Keratinocyte (primary cell): ENCODE results near the gene ABCA12. TPM values are rescaled to one million over a fixed set of nuclear protein-coding genes. Genes with fewer than 3 reads are reported as not detected.

Source experiments
- DNase-seq: peaks from one replicate; pipeline ENCODE4 v3.0.0-alpha.2; 2011; ENCODE audit warnings: low read depth, missing footprints, low spot score
- FAIRE-seq: peaks from 2 replicates; lab custom pipeline; 2011; peaks lifted over from hg19 to GRCh38; lab: Jason Lieb, UNC
- H2AFZ ChIP-seq: 2 replicates; pipeline ENCODE4 v1.6.0; 2012; ENCODE audit warnings: low read length, control low read depth, inconsistent platforms; ENCODE audit not compliant: control insufficient read depth
- H3K27ac ChIP-seq: 2 replicates; pipeline ENCODE4 v1.5.1; 2011; ENCODE audit warnings: low read length; ENCODE audit not compliant: control insufficient read depth, insufficient read depth
- H3K27me3 ChIP-seq: 3 replicates; pipeline ENCODE4 v1.6.0; 2011; ENCODE audit warnings: low read length; ENCODE audit not compliant: control insufficient read depth, insufficient read depth; ENCODE audit errors: extremely low read depth
- H3K36me3 ChIP-seq, 2 experiments: 2 replicates in 1 of 2; 3 replicates in 1 of 2; pipeline ENCODE4 v1.5.1; 2011; ENCODE audit warnings: low read length in 2 of 2, mild to moderate bottlenecking in 1 of 2; ENCODE audit not compliant: control insufficient read depth in 2 of 2, insufficient read depth in 2 of 2; ENCODE audit errors: extremely low read depth in 1 of 2
- H3K4me1 ChIP-seq: 3 replicates; pipeline ENCODE4 v1.5.1; 2011; ENCODE audit warnings: low read length; ENCODE audit not compliant: control insufficient read depth, insufficient read depth; ENCODE audit errors: extremely low read depth
- H3K4me2 ChIP-seq: 3 replicates; pipeline ENCODE4 v1.6.0; 2011; ENCODE audit warnings: low read depth, low read length; ENCODE audit not compliant: control insufficient read depth, insufficient read depth; ENCODE audit errors: extremely low read depth
- H3K4me3 ChIP-seq, 3 experiments: fragments of 200-600 bp in 1 of 3; sonication (generic) in 1 of 3; 2 replicates in 2 of 3; 3 replicates in 1 of 3; pipeline ENCODE4 v1.5.1; 2011 to 2016; ENCODE audit warnings: low read length in 3 of 3, mild to moderate bottlenecking in 3 of 3, control low read depth in 2 of 3, inconsistent platforms in 1 of 3, low read depth in 1 of 3, mixed read lengths in 1 of 3, mixed run types in 1 of 3, moderate library complexity in 1 of 3; ENCODE audit not compliant: control insufficient read depth in 2 of 3, insufficient read depth in 2 of 3; ENCODE audit errors: extremely low read depth in 1 of 3
- H3K79me2 ChIP-seq: 2 replicates; pipeline ENCODE4 v1.6.0; 2012; ENCODE audit warnings: low read length; ENCODE audit not compliant: control insufficient read depth, insufficient read depth
- H3K9ac ChIP-seq: 3 replicates; pipeline ENCODE4 v1.6.0; 2011; ENCODE audit warnings: low read length; ENCODE audit not compliant: control insufficient read depth, insufficient read depth; ENCODE audit errors: extremely low read depth
- H3K9me1 ChIP-seq: 3 replicates; pipeline ENCODE4 v1.6.0; 2011; ENCODE audit warnings: low read length; ENCODE audit not compliant: control insufficient read depth, insufficient read depth; ENCODE audit errors: extremely low read depth
- H3K9me3 ChIP-seq: 2 replicates; pipeline ENCODE4 v1.5.1; 2012; ENCODE audit warnings: low read depth, low read length; ENCODE audit not compliant: control insufficient read depth
- H4K20me1 ChIP-seq: 3 replicates; pipeline ENCODE4 v1.6.0; 2011; ENCODE audit warnings: low read length; ENCODE audit not compliant: control insufficient read depth, insufficient read depth; ENCODE audit errors: extremely low read depth
- EZH2 ChIP-seq: IDR thresholded peaks from one replicate; pipeline ENCODE4 v1.6.1; 2012; ENCODE audit warnings: inconsistent platforms, mild to moderate bottlenecking, low read length, moderate library complexity
- dilution Hi-C: fragments of 300-500 bp; cut with MboI; formaldehyde crosslinking; loops from one replicate; pipeline ENCODE4 v1.7.0; 2020; ENCODE audit warnings: low sequenced_read_pairs; ENCODE audit not compliant: extremely low pct_ligation_motif_present
- polyA plus RNA-seq, 5 experiments: library from polyadenylated mRNA; depleted of rRNA in 3 of 5; stranded (reverse) in 3 of 5; stranded (forward) in 1 of 5; unstranded in 1 of 5; fragments of >200 nt; gene quantifications; 1 replicate in 1 of 5; 2 replicates in 3 of 5; 3 replicates in 1 of 5; pipeline versions ENCODE4 v1.2.1 to v1.2.3, GENCODE V29; 2011 to 2012; ENCODE audit warnings: missing spikeins in 2 of 5, low read depth in 1 of 5, low replicate concordance in 1 of 5
- TF ChIP-seq, protein P1 (sequence below), 3 experiments: IDR thresholded peaks in 1 of 3; conservative IDR thresholded peaks in 1 of 3; optimal IDR thresholded peaks in 1 of 3; 2 replicates in 2 of 3; 3 replicates in 1 of 3; pipeline versions ENCODE3 to v1.5.1; 2011; ENCODE audit warnings: low read length in 3 of 3, mild to moderate bottlenecking in 3 of 3, moderate library complexity in 2 of 3, control low read depth in 1 of 3, inconsistent platforms in 1 of 3; ENCODE audit not compliant: insufficient read depth in 2 of 3; ENCODE audit errors: extremely low read depth in 1 of 3

Gene ABCA12
- polyA plus RNA-seq, 1 donor (not counting 4 experiments of a cell fraction or from before 2014, with no cell fraction given) = 10.9 TPM

DNA sequence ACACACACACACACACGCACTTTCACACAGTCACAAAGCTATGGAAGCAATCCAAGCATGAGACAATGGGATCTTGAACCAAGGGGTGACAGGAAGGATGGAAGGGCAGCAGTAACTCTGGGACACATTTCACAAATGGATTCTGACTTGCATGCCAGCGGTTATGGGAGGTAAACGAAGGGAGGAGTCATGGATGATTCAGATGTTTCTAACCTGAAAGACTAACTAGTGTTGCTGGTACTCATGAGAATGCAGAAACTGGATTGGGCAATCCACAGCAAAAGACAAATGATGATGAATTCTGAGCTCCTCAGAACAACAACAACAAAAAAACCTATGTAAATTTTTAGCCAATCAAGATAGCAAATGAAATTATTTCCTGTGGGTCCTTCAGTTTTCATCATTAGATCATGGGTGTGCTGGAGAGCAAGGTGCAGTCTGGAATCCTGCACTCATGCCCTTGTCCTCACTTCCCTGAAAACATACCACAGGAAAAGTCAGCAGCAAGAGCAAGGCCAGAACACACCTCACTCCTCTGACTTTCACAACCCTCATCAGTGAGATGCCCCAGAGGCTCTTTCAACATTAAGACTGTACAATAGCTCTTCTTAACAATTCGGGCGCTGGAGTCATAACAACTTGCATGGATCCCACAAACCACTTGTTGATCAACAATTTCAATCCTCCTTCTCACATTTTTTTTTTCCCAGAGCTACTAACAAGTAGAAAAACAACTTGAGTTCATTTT is 32.6 kb downstream of the ABCA12 start:
- Histone ChIP-seq H3K9me3 (no peaks in the 10 kb centered on the region), H3K36me3 (no peaks in the 10 kb centered on the region), H3K79me2 (no peaks in the 10 kb centered on the region), H3K4me2 (peak overlapping the region; percentile 50), H3K9ac (peak overlapping the region; percentile 47), H3K27ac (peak overlapping the region; percentile 91), H3K4me1 (peaks cover 28% of the 10 kb centered on the region), H3K9me1 (no peaks in the 10 kb centered on the region), H3K4me3 (no peak overlapping the region), H4K20me1 (no peaks in the 10 kb centered on the region), H2AFZ (peak overlapping the region; percentile 59), H3K27me3 (no peaks in the 10 kb centered on the region)
- FAIRE-seq (peak; percentile 99), DNase-seq (peak; percentile 69)
- dilution Hi-C loops = no loop called here
- TF ChIP-seq, protein P1, sequence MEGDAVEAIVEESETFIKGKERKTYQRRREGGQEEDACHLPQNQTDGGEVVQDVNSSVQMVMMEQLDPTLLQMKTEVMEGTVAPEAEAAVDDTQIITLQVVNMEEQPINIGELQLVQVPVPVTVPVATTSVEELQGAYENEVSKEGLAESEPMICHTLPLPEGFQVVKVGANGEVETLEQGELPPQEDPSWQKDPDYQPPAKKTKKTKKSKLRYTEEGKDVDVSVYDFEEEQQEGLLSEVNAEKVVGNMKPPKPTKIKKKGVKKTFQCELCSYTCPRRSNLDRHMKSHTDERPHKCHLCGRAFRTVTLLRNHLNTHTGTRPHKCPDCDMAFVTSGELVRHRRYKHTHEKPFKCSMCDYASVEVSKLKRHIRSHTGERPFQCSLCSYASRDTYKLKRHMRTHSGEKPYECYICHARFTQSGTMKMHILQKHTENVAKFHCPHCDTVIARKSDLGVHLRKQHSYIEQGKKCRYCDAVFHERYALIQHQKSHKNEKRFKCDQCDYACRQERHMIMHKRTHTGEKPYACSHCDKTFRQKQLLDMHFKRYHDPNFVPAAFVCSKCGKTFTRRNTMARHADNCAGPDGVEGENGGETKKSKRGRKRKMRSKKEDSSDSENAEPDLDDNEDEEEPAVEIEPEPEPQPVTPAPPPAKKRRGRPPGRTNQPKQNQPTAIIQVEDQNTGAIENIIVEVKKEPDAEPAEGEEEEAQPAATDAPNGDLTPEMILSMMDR (optimal IDR thresholded peaks at IDR 0.05 in 1 of 3, IDR thresholded peaks at IDR 0.05 in 1 of 3, conservative IDR thresholded peaks at IDR 0.05 in 1 of 3; ENCODE audit: extremely low read depth in 1 of 3, insufficient read depth in 2 of 3, low read length in 3 of 3) = no peak
- no peak for TF ChIP-seq EZH2

DNA sequence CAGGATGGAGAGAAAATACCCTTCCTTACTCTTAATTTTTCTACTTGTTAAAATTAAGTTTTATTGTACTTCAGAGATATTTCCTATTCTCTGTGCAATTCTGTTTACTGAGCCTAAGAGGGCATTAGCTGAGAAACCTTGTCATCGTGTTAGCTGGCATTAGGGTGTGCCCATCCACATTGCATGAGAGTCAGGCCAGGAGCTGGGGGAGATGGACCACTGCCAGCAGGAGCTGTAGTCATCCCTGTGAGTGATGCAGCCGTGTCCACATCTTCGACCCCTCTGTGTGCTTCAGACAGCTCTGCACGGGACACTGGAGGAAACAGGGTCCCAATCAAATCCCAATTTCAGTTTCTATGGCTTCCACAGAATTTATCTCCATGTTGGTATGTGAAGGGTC is 34.2 kb downstream of the ABCA12 start:
- H3K27me3 ChIP-seq = no peaks in the 10 kb centered on the region
- no peak overlapping the region for H3K27ac ChIP-seq
- TF ChIP-seq, protein P1 (optimal IDR thresholded peaks at IDR 0.05 in 1 of 3, IDR thresholded peaks at IDR 0.05 in 1 of 3, conservative IDR thresholded peaks at IDR 0.05 in 1 of 3; ENCODE audit: extremely low read depth in 1 of 3, insufficient read depth in 2 of 3, low read length in 3 of 3) = no peak
- no peak for TF ChIP-seq EZH2
- H2AFZ ChIP-seq = no peak overlapping the region
- H3K4me3 ChIP-seq = no peak overlapping the region
- no peak for FAIRE-seq
- H3K9ac ChIP-seq = no peak overlapping the region
- H4K20me1 ChIP-seq = no peaks in the 10 kb centered on the region
- H3K4me2 ChIP-seq = no peak overlapping the region
- DNase-seq = no peak
- H3K79me2 ChIP-seq = no peaks in the 10 kb centered on the region
- no peaks in the 10 kb centered on the region for H3K9me3 ChIP-seq
- H3K4me1 ChIP-seq = peaks cover 28% of the 10 kb centered on the region
- dilution Hi-C loops = no loop called here
- H3K9me1 ChIP-seq = no peaks in the 10 kb centered on the region
- no peaks in the 10 kb centered on the region for H3K36me3 ChIP-seq
